Measurements from ENCODE around the gene CMTR1. TPM values are rescaled to one million over a fixed set of nuclear protein-coding genes. Genes with fewer than 3 reads are reported as not detected.
A peak's percentile ranks its signal among the peaks of the same experiment; 100 is the strongest.
"Not testable (repeated sequence)": the region's sequence is repeated elsewhere in the genome, so short reads cannot be mapped to it uniquely, and the experiment has no call there.

Gene CMTR1
- total RNA-seq, 1 donor from 2014 or later, result 44.5 TPM

DNA sequence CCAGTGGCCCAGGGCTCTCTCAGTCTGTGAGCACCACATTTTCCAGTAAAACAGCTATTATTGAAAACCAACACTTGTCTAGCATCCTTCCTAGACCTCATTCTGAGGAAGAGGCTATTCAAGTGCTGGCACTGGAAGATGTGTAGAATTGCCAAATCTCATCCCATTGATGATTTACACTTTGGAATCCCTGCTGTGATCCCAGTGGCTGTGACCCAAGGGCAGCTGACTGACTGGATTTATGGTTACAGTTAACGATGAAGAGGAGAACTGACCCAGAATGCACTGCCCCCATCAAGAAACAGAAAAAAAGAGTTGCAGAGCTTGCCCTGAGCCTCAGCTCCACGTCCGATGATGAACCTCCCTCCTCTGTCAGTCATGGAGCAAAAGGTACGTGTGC is 2.4 kb downstream of the CMTR1 start:
- H3K27me3 Mint-ChIP-seq (ENCODE audit: unreplicated experiment), result no peaks in the 10 kb centered on the region
- H3K4me3 Mint-ChIP-seq (ENCODE audit: unreplicated experiment), result peak overlapping the region; percentile 18
- TF ChIP-seq, protein P1, sequence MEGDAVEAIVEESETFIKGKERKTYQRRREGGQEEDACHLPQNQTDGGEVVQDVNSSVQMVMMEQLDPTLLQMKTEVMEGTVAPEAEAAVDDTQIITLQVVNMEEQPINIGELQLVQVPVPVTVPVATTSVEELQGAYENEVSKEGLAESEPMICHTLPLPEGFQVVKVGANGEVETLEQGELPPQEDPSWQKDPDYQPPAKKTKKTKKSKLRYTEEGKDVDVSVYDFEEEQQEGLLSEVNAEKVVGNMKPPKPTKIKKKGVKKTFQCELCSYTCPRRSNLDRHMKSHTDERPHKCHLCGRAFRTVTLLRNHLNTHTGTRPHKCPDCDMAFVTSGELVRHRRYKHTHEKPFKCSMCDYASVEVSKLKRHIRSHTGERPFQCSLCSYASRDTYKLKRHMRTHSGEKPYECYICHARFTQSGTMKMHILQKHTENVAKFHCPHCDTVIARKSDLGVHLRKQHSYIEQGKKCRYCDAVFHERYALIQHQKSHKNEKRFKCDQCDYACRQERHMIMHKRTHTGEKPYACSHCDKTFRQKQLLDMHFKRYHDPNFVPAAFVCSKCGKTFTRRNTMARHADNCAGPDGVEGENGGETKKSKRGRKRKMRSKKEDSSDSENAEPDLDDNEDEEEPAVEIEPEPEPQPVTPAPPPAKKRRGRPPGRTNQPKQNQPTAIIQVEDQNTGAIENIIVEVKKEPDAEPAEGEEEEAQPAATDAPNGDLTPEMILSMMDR (IDR thresholded peaks at IDR 0.05), result no peak
- no peak for DNase-seq (ENCODE audit: extremely low spot score, unreplicated experiment)
- H3K4me1 Mint-ChIP-seq (ENCODE audit: unreplicated experiment), result peaks cover 23% of the 10 kb centered on the region
- no peak overlapping the region for H3K27ac Mint-ChIP-seq (ENCODE audit: unreplicated experiment)
- H3K36me3 Mint-ChIP-seq (ENCODE audit: unreplicated experiment), result peaks cover 8% of the 10 kb centered on the region
- H3K9me3 Mint-ChIP-seq (ENCODE audit: unreplicated experiment), result no peaks in the 10 kb centered on the region

DNA sequence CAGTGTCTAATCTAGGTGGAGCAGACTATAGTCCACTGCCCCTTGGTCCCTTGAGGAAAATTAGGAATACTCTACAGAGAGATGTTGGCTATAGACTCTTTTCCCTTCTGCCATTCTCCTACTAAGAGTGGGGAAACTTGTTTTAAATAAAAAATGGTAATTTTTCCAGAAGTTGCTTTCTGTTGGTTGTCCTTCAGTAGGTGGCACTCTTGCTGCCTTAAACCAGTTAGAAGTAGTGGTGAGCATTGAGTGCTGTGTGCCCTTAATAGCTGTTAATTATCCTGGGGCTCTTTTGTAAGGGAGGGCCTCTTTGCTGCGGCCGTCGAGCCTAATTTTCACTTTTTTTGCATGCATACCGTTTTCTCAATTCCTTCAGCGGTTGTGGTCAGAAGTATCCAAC is 2.8 kb downstream of the CMTR1 start:
- peaks cover 8% of the 10 kb centered on the region for H3K36me3 Mint-ChIP-seq (ENCODE audit: unreplicated experiment)
- peaks cover 23% of the 10 kb centered on the region for H3K4me1 Mint-ChIP-seq (ENCODE audit: unreplicated experiment)
- H3K27me3 Mint-ChIP-seq (ENCODE audit: unreplicated experiment), result no peaks in the 10 kb centered on the region
- H3K9me3 Mint-ChIP-seq (ENCODE audit: unreplicated experiment), result no peaks in the 10 kb centered on the region
- TF ChIP-seq, protein P1 (IDR thresholded peaks at IDR 0.05), result no peak
- H3K27ac Mint-ChIP-seq (ENCODE audit: unreplicated experiment), result no peak overlapping the region
- peak overlapping the region; percentile 18 for H3K4me3 Mint-ChIP-seq (ENCODE audit: unreplicated experiment)
- no peak for DNase-seq (ENCODE audit: extremely low spot score, unreplicated experiment)

DNA sequence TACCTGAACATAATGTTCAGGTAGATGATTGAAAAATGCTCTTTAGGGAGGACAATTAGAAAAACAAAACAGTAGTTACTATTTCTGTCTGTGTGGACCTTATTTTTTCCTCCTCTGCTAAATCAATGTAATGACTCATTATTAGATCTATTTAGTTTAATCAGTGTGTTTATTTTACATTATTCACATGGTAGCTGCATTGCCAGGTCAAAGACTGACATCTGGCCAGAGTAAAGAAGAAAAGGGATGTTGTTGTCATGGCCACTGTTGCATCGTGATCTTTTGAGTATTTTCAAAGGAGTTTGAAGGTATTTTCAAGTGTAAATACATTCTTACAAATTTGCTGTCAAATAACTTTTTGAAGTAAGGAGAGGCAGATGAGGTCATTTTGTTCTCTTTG is 5.9 kb downstream of the CMTR1 start:
- Mint-ChIP-seq H3K4me1 (ENCODE audit: unreplicated experiment) (peaks cover 19% of the 10 kb centered on the region), H3K9me3 (ENCODE audit: unreplicated experiment) (no peaks in the 10 kb centered on the region), H3K27ac (ENCODE audit: unreplicated experiment) (no peak overlapping the region), H3K4me3 (ENCODE audit: unreplicated experiment) (no peak overlapping the region), H3K27me3 (ENCODE audit: unreplicated experiment) (no peaks in the 10 kb centered on the region), H3K36me3 (ENCODE audit: unreplicated experiment) (peaks cover 11% of the 10 kb centered on the region)
- no peak for DNase-seq (ENCODE audit: extremely low spot score, unreplicated experiment)
- TF ChIP-seq, protein P1 (IDR thresholded peaks at IDR 0.05), result no peak

DNA sequence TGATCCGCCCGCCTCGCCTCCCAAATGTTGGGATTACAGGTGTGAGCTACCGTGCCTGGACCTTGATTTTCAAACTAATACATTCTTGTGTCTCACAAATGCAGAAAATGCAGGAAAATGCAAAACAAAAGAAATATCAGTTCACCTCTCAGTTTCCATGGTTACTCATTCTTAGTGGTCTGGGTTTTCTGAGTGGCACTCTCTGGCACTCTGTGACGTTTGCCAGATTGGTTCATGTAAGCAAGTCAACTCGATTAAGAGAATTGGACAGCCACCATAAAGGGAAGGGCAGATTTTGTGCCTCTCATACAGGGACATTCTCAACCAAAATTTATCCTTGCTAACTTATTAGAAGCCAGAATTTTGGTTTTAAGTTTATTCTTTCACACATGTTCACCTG is 8.6 kb downstream of the CMTR1 start:
- no peak for DNase-seq (ENCODE audit: extremely low spot score, unreplicated experiment)
- peaks cover 32% of the 10 kb centered on the region for H3K36me3 Mint-ChIP-seq (ENCODE audit: unreplicated experiment)
- TF ChIP-seq, protein P1 (IDR thresholded peaks at IDR 0.05), result no peak
- H3K27ac Mint-ChIP-seq (ENCODE audit: unreplicated experiment), result peak overlapping the region; percentile 7
- no peaks in the 10 kb centered on the region for H3K27me3 Mint-ChIP-seq (ENCODE audit: unreplicated experiment)
- no peak overlapping the region for H3K4me3 Mint-ChIP-seq (ENCODE audit: unreplicated experiment)
- H3K9me3 Mint-ChIP-seq (ENCODE audit: unreplicated experiment), result no peaks in the 10 kb centered on the region
- H3K4me1 Mint-ChIP-seq (ENCODE audit: unreplicated experiment), result peaks cover 8% of the 10 kb centered on the region

DNA sequence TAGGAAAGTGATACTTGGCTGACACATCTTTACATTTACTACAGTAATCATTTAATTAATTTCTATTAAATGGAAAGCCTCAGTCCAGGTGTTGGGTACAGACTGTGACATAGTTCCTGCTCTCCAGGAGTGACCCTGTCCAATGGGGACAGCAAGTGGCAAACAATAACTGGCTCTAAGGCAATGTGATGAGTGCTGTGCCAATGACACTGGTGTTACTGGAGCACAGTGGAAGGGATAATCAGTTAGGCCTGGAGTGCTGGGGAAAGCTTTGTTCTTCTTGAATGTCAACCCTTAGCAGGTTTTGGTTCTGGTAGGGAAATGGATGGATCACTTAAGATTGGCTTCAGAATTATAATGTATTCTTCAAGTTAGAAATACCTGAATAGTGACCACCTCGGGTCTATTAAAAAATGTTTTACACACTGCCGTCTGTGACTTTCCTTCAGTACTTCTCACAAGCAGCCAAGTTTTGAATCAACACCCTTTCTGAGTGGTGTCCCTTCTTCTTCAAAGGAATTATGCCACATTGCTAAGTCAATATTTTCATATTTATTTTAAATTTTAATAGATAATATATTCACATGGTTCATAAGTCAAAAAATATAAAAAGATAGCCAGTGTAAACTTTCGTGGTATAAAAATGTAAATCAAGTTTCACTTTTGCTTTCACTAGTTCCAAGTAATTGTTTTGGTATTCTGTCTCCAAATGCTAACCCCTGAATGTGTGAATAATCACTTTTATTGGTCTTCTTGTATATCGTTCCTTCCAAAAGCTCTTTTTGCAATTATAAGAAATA is 9.6 kb downstream of the CMTR1 start:
- H3K4me1 Mint-ChIP-seq (ENCODE audit: unreplicated experiment), result peaks cover 8% of the 10 kb centered on the region
- H3K36me3 Mint-ChIP-seq (ENCODE audit: unreplicated experiment), result peaks cover 36% of the 10 kb centered on the region
- TF ChIP-seq, protein P1 (IDR thresholded peaks at IDR 0.05), result no peak
- H3K27me3 Mint-ChIP-seq (ENCODE audit: unreplicated experiment), result no peaks in the 10 kb centered on the region
- no peak overlapping the region for H3K4me3 Mint-ChIP-seq (ENCODE audit: unreplicated experiment)
- no peak for DNase-seq (ENCODE audit: extremely low spot score, unreplicated experiment)
- no peaks in the 10 kb centered on the region for H3K9me3 Mint-ChIP-seq (ENCODE audit: unreplicated experiment)
- H3K27ac Mint-ChIP-seq (ENCODE audit: unreplicated experiment), result peak overlapping the region; percentile 78

DNA sequence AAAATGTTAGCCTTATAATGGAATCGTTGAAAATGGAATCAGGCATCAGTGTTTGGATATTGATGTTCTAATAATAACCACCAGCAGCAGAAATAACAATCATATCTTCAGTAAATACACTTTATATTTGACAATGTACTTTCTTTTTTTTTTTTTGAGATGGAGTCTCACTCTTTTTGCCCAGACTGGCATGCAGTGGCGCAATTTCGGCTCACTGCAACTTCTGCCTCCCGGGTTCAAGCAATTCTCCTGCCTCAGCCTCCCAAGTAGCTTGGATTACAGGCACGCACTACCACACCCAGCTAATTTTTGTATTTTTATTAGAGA is 10.2 kb downstream of the CMTR1 start:
- Mint-ChIP-seq H3K36me3 (ENCODE audit: unreplicated experiment) (peaks cover 32% of the 10 kb centered on the region), H3K27ac (ENCODE audit: unreplicated experiment) (peak overlapping the region; percentile 78)
- not testable (repeated sequence) for H3K9me3 Mint-ChIP-seq (ENCODE audit: unreplicated experiment); H3K27me3 Mint-ChIP-seq (ENCODE audit: unreplicated experiment); H3K4me3 Mint-ChIP-seq (ENCODE audit: unreplicated experiment); H3K4me1 Mint-ChIP-seq (ENCODE audit: unreplicated experiment); DNase-seq (ENCODE audit: extremely low spot score, unreplicated experiment)

Measured in osteocyte (in vitro differentiated cells).